NCI-H524 (cell line): Measurements from ENCODE around the gene SLC27A2.

Experiments
- DNase-seq, 2 experiments: peaks; one replicate each; lab custom pipeline; 2025; lab: John Stamatoyannopoulos, UW

Gene SLC27A2

GRCh38 chr15:50275908-50276307 is 93.9 kb downstream of the SLC27A2 start:
- no peak for DNase-seq

DNA sequence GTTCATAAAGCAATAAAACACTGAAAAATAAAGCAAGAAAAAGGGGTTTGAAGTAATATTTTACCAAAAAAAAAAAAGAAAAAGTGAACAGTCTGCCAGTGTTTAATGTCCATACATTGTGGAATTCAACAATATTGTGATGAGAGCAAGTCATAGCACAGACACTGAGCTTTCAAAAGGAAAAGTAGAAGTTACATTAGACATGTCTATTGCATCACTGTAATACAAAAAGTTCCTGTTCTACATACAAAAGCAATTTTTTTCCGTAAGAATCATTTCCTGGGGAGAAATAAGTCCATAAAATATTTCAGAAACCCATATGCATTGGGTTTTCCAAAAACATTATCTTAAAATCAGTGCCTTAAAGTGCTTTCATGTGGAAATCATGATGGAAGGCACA is 95.4 kb downstream of the SLC27A2 start:
- no peak for DNase-seq

GRCh38 chr15:50278496-50278895 is 96.5 kb downstream of the SLC27A2 start:
- no peak for DNase-seq

GRCh38 chr15:50280271-50280670 is 98.3 kb downstream of the SLC27A2 start:
- DNase-seq, result no peak

DNA sequence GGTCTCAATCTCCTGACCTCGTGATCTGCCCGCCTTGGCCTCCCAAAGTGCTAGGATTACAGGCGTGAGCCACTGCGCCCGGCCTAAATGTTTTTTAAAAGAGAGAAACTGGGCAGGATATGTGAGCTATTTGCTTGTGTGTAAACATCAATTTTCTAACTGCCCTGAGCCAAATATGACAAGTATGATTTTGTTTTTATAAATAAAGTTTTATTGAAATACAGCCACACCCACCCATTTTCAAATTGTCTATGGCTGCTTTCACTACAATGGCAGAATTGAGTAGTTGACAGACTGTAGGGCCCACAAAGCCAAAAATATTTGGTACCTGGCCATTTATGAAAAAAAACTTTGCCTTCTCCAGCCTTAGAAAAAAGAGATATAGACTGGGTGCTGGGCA is 99.4 kb downstream of the SLC27A2 start:
- no peak for DNase-seq
